ENCODE results near the gene TECR.

GRCh38 chr19:14560776-14561108 is 31.3 kb downstream of the TECR start:
- no peak for TF ChIP-seq CTCF (IDR thresholded peaks at IDR 0.05)
- TF ChIP-seq POLR2A (IDR thresholded peaks at IDR 0.05): no peak

Measured in thyroid gland (tissue), 4 donors.